ENCODE measurements around the gene ATRIP.
A peak's percentile ranks its signal among the peaks of the same experiment; 100 is the strongest.
"Not testable (repeated sequence)": the region's sequence is repeated elsewhere in the genome, so short reads cannot be mapped to it uniquely, and the experiment has no call there.

The ATRIP gene

GRCh38 chr3:48446425-48447193 lies at the start of gene ATRIP:
Gene ATRIP (plus strand): TSS chr3:48446737. CDS start chr3:48446846, 109 bp downstream.
- DNase-seq, result peak; percentile 50 to 78

GRCh38 chr3:48397767-48398681 lies 48.5 kb upstream of the ATRIP start:
- no peak for DNase-seq

- DNase-seq, result no peak
These were observed 47.7 kb upstream of the ATRIP start for GRCh38 chr3:48398701-48399386.

- DNase-seq, result no peak
These were observed 47.0 kb upstream of the ATRIP start for GRCh38 chr3:48399387-48400172.

- peak in 1 of 2 experiments; percentile 19 for DNase-seq
These were observed 45.6 kb upstream of the ATRIP start for GRCh38 chr3:48400824-48401433.

GRCh38 chr3:48401434-48401901 lies 45.1 kb upstream of the ATRIP start:
- DNase-seq, result not testable (repeated sequence)

- DNase-seq, result no peak
These were observed 44.2 kb upstream of the ATRIP start for GRCh38 chr3:48402281-48402732.

- DNase-seq, result no peak
These were observed 43.6 kb upstream of the ATRIP start for GRCh38 chr3:48402907-48403306.

GRCh38 chr3:48403533-48404439 lies 42.8 kb upstream of the ATRIP start:
- DNase-seq, result no peak

GRCh38 chr3:48404440-48405342 lies 41.8 kb upstream of the ATRIP start:
- DNase-seq, result no peak

GRCh38 chr3:48405343-48405881 lies 41.1 kb upstream of the ATRIP start:
- no peak for DNase-seq

- DNase-seq, result no peak
These were observed 40.6 kb upstream of the ATRIP start for GRCh38 chr3:48405971-48406370.

GRCh38 chr3:48406443-48407431 lies 39.8 kb upstream of the ATRIP start:
- DNase-seq, result no peak

- DNase-seq, result no peak
These were observed 38.9 kb upstream of the ATRIP start for GRCh38 chr3:48407542-48408099.

- DNase-seq, result no peak
These were observed 37.7 kb upstream of the ATRIP start for GRCh38 chr3:48408823-48409281.

GRCh38 chr3:48409291-48410201 lies 37.0 kb upstream of the ATRIP start:
- DNase-seq, result no peak
